Measurements from ENCODE around the gene TDRD12.

DNA sequence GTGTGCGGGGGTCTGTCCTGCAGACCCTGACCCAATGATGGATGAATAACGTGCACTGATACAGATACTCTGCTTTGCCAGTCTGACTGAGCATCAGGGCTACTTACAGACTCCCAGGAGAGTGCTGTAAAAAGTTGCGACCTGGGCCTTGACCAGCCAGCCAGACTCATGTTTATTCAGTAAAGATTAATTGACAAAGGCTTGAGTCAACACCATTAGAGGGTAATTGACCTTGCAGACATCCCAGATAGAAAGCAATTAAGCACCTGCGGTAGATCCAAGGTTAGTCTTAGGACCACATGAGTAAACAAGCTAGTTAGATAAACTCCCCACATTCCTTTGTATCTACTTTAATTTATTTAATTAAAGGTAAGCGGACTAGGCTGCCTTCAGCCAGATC, 17.6 kb upstream of the TDRD12 start:
- TF ChIP-seq, protein P1, sequence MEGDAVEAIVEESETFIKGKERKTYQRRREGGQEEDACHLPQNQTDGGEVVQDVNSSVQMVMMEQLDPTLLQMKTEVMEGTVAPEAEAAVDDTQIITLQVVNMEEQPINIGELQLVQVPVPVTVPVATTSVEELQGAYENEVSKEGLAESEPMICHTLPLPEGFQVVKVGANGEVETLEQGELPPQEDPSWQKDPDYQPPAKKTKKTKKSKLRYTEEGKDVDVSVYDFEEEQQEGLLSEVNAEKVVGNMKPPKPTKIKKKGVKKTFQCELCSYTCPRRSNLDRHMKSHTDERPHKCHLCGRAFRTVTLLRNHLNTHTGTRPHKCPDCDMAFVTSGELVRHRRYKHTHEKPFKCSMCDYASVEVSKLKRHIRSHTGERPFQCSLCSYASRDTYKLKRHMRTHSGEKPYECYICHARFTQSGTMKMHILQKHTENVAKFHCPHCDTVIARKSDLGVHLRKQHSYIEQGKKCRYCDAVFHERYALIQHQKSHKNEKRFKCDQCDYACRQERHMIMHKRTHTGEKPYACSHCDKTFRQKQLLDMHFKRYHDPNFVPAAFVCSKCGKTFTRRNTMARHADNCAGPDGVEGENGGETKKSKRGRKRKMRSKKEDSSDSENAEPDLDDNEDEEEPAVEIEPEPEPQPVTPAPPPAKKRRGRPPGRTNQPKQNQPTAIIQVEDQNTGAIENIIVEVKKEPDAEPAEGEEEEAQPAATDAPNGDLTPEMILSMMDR (IDR thresholded peaks at IDR 0.05) = no peak
- TF ChIP-seq POLR2A (IDR thresholded peaks at IDR 0.05) = no peak

Measured in lower leg skin (tissue), 3 donors.